ENCODE results near the gene CCDC126.
A peak's percentile ranks its signal among the peaks of the same experiment; 100 is the strongest.
"Not testable (repeated sequence)": the region's sequence is repeated elsewhere in the genome, so short reads cannot be mapped to it uniquely, and the experiment has no call there.

The CCDC126 gene

GRCh38 chr7:23633417-23633816, 36.2 kb downstream of the CCDC126 start:
- DNase-seq: no peak

GRCh38 chr7:23645822-23646221, 48.6 kb downstream of the CCDC126 start:
- DNase-seq: no peak

- DNase-seq: no peak
Observed at GRCh38 chr7:23653942-23654341, 56.8 kb downstream of the CCDC126 start.

- DNase-seq: no peak
Observed at GRCh38 chr7:23654508-23654907, 57.3 kb downstream of the CCDC126 start.

GRCh38 chr7:23655433-23655832, 58.3 kb downstream of the CCDC126 start:
- DNase-seq: no peak

GRCh38 chr7:23658831-23659427, 61.7 kb downstream of the CCDC126 start:
- DNase-seq: no peak

- no peak for DNase-seq
Observed at GRCh38 chr7:23661385-23661784, 64.2 kb downstream of the CCDC126 start.

GRCh38 chr7:23662124-23662983, 65.2 kb downstream of the CCDC126 start:
- no peak for DNase-seq

GRCh38 chr7:23662984-23663313, 65.8 kb downstream of the CCDC126 start:
- no peak for DNase-seq

- no peak for DNase-seq
Observed at GRCh38 chr7:23664122-23664521, 66.9 kb downstream of the CCDC126 start.

GRCh38 chr7:23672033-23672432, 74.9 kb downstream of the CCDC126 start:
- DNase-seq: no peak

GRCh38 chr7:23679898-23680413, 82.8 kb downstream of the CCDC126 start, which contains the start of gene FAM221A:
TSS of gene FAM221A (plus strand) at chr7:23680199. CDS start at chr7:23680219, 20 bp downstream.
- peak; percentile 81 for DNase-seq

- no peak for DNase-seq
Observed at GRCh38 chr7:23680414-23681405, 83.5 kb downstream of the CCDC126 start.

- not testable (repeated sequence) for DNase-seq
Observed at GRCh38 chr7:23684041-23684440, 86.9 kb downstream of the CCDC126 start.

- no peak for DNase-seq
Observed at GRCh38 chr7:23685731-23686130, 88.5 kb downstream of the CCDC126 start.

- DNase-seq: no peak
Observed at GRCh38 chr7:23687011-23687410, 89.8 kb downstream of the CCDC126 start.

GRCh38 chr7:23689165-23689564, 92.0 kb downstream of the CCDC126 start:
- DNase-seq: no peak

- DNase-seq: no peak
Observed at GRCh38 chr7:23691320-23691719, 94.1 kb downstream of the CCDC126 start.

GRCh38 chr7:23693224-23693623, 96.0 kb downstream of the CCDC126 start:
- DNase-seq: no peak
